A673 (cell line): Measurements from ENCODE around the gene KRTAP25-1.

ENCODE experiments used
- CTCF ChIP-seq: fragments of 300-800, 200-600 bp; sonication (generic); conservative IDR thresholded peaks from 2 replicates; pipeline ENCODE4 v1.5.1; 2017; ENCODE audit warnings: low read depth, mild to moderate bottlenecking, antibody characterized with exemption, low read length, moderate library complexity, mixed read lengths
- EZH2 ChIP-seq: fragments of 200-600 bp; sonication (generic); IDR thresholded peaks from 2 replicates; pipeline ENCODE4 v1.6.1; 2017; ENCODE audit warnings: borderline replicate concordance, low read depth, mild to moderate bottlenecking, mixed read lengths, antibody characterized with exemption, low read length; ENCODE audit not compliant: poor library complexity, severe bottlenecking

- TF ChIP-seq CTCF (no peak), EZH2 (no peak)
Measured at GRCh38 chr21:30282850-30283249, 6.5 kb downstream of the KRTAP25-1 start, which contains the start of gene KRTAP24-1.
